GM21576 (cell line): ENCODE data around the gene SRP54.
"Not testable (repeated sequence)": the region's sequence is repeated elsewhere in the genome, so short reads cannot be mapped to it uniquely, and the experiment has no call there.

Experiments used
- ATAC-seq: cut with Tn5 transposase; IDR thresholded peaks from one replicate; pipeline ENCODE4 v1.9.1; 2021; ENCODE audit warnings: mild to moderate bottlenecking, moderate library complexity; ENCODE audit not compliant: unreplicated experiment

The SRP54 gene

GRCh38 chr14:34982421-34983147 is at the start of gene SRP54:
TSS of gene SRP54 (plus strand) at chr14:34982992. CDS start at chr14:34996710, 13,718 bp downstream.
- ATAC-seq = peak; percentile 79

- no peak for ATAC-seq
Observed at GRCh38 chr14:34933301-34933700, 49.5 kb upstream of the SRP54 start.

GRCh38 chr14:34935488-34935887 is 47.3 kb upstream of the SRP54 start:
- no peak for ATAC-seq

- no peak for ATAC-seq
Observed at GRCh38 chr14:34937442-34937841, 45.4 kb upstream of the SRP54 start.

- ATAC-seq = no peak
Observed at GRCh38 chr14:34937876-34938275, 44.9 kb upstream of the SRP54 start.

- ATAC-seq = no peak
Observed at GRCh38 chr14:34943506-34943905, 39.3 kb upstream of the SRP54 start.

- ATAC-seq = no peak
Observed at GRCh38 chr14:34944744-34945143, 38.0 kb upstream of the SRP54 start.

- no peak for ATAC-seq
Observed at GRCh38 chr14:34946699-34947098, 36.1 kb upstream of the SRP54 start.

GRCh38 chr14:34951286-34951685 is 31.5 kb upstream of the SRP54 start:
- ATAC-seq = no peak

GRCh38 chr14:34956931-34957330 is 25.9 kb upstream of the SRP54 start:
- ATAC-seq = no peak

GRCh38 chr14:34957771-34958286 is 25.0 kb upstream of the SRP54 start:
- ATAC-seq = no peak

- ATAC-seq = not testable (repeated sequence)
Observed at GRCh38 chr14:34962106-34962505, 20.7 kb upstream of the SRP54 start.

GRCh38 chr14:34964977-34965764 is 17.6 kb upstream of the SRP54 start:
- ATAC-seq = no peak

GRCh38 chr14:34965912-34966311 is 16.9 kb upstream of the SRP54 start:
- no peak for ATAC-seq

- peak; percentile 86 for ATAC-seq
Observed at GRCh38 chr14:34966413-34966812, 16.4 kb upstream of the SRP54 start.

- no peak for ATAC-seq
Observed at GRCh38 chr14:34970665-34971064, 12.1 kb upstream of the SRP54 start.

- ATAC-seq = no peak
Observed at GRCh38 chr14:34971381-34971780, 11.4 kb upstream of the SRP54 start.

GRCh38 chr14:34971801-34972200 is 11.0 kb upstream of the SRP54 start:
- no peak for ATAC-seq

GRCh38 chr14:34978444-34978843 is 4.3 kb upstream of the SRP54 start:
- no peak for ATAC-seq

GRCh38 chr14:34980337-34980900 is 2.4 kb upstream of the SRP54 start:
- no peak for ATAC-seq

GRCh38 chr14:34981743-34982420 is 910 bp upstream of the SRP54 start:
- ATAC-seq = peak; percentile 8
